WI38 (cell line): ENCODE data around the gene PIP5K1A.

Experiments used
- H3K4me3 ChIP-seq: 2 replicates; pipeline ENCODE4 v1.5.1; 2011; ENCODE audit warnings: low read depth, mild to moderate bottlenecking, control low read depth, low read length
- TF ChIP-seq, protein P1 (sequence below): IDR thresholded peaks from 2 replicates; pipeline ENCODE4 v1.5.1; 2012; ENCODE audit warnings: low read depth, mild to moderate bottlenecking, control low read depth, low read length

Gene PIP5K1A

DNA sequence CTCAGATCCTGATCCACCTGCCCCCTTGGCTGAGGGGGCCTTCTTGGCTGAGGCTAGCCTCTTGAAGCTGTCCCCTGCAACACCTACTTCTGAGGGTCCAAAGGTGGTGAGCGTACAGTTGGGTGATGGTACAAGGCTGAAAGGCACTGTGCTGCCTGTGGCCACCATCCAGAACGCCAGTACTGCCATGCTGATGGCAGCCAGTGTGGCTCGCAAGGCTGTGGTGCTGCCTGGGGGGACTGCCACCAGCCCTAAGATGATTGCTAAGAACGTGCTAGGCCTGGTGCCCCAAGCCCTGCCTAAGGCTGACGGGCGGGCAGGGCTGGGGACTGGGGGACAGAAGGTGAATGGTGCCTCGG lies 89.0 kb downstream of the PIP5K1A start:
- no peak overlapping the region for H3K4me3 ChIP-seq
- TF ChIP-seq, protein P1, sequence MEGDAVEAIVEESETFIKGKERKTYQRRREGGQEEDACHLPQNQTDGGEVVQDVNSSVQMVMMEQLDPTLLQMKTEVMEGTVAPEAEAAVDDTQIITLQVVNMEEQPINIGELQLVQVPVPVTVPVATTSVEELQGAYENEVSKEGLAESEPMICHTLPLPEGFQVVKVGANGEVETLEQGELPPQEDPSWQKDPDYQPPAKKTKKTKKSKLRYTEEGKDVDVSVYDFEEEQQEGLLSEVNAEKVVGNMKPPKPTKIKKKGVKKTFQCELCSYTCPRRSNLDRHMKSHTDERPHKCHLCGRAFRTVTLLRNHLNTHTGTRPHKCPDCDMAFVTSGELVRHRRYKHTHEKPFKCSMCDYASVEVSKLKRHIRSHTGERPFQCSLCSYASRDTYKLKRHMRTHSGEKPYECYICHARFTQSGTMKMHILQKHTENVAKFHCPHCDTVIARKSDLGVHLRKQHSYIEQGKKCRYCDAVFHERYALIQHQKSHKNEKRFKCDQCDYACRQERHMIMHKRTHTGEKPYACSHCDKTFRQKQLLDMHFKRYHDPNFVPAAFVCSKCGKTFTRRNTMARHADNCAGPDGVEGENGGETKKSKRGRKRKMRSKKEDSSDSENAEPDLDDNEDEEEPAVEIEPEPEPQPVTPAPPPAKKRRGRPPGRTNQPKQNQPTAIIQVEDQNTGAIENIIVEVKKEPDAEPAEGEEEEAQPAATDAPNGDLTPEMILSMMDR = no peak

DNA sequence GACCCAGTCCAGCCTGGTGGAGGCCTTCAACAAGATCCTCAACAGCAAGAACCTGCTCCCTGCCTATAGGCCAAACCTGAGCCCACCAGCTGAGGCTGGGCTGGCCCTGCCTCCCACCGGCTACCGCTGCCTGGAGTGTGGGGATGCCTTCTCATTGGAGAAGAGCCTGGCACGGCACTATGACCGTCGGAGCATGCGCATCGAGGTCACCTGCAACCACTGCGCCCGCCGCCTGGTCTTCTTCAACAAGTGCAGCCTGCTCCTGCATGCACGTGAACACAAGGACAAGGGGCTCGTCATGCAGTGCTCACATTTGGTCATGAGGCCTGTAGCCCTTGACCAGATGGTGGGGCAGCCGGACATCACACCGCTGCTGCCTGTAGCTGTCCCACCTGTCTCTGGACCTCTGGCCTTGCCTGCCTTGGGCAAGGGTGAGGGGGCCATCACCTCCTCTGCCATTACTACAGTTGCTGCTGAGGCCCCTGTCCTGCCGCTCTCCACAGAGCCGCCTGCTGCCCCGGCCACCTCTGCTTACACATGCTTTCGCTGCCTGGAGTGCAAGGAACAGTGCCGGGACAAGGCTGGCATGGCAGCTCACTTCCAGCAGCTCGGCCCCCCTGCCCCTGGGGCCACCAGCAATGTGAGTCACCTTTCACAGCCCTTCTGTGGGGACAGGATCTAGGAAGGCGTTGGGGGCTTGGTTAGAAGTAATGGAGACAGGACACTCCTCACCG lies 89.6 kb downstream of the PIP5K1A start:
- TF ChIP-seq, protein P1 = no peak
- no peak overlapping the region for H3K4me3 ChIP-seq

DNA sequence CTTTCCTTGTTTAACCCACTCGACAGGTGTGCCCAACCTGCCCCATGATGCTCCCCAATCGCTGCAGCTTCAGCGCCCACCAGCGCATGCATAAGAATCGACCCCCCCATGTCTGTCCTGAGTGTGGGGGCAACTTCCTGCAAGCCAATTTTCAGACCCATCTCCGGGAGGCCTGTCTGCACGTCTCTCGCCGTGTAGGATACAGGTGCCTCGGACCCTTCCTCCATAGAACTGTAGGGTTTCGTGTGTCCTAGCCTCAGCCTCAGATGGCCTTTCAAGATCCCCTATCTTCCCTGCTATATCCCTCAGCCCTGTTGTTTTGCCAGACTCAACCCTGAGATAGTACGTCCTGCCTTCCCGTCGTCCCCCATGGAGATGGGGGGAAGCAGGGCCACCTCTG lies 90.2 kb downstream of the PIP5K1A start:
- no peak overlapping the region for H3K4me3 ChIP-seq

DNA sequence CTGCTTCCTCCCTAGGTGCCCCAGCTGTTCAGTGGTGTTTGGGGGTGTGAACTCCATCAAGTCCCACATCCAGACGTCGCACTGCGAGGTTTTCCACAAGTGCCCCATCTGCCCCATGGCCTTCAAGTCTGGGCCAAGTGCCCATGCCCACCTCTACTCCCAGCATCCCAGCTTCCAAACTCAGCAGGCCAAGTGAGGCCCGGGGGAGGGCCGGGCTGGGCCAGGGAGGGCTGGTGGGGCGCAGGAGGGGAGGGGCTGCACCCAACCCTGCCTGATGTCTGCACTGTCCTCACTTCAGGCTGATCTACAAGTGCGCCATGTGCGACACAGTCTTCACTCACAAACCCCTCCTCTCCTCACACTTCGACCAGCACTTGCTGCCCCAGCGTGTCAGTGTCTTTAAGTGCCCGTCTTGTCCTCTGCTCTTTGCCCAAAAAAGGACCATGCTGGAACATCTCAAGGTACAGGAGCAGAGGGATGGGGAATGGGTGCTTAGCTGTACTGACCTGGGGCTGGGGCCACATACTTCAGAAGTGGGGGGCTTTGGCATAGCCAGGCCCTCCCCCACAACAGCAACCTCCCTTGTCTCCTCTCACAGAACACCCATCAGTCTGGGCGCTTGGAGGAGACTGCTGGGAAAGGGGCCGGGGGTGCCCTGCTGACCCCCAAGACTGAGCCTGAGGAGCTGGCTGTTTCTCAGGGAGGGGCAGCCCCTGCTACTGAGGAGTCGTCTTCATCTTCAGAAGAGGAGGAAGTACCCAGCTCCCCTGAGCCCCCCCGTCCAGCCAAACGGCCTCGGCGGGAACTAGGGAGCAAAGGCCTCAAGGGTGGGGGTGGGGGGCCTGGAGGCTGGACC lies 91.0 kb downstream of the PIP5K1A start:
- no peak overlapping the region for H3K4me3 ChIP-seq
- TF ChIP-seq, protein P1 = no peak

More for the DNA sequence above, 90.2 kb downstream of the PIP5K1A start:
- TF ChIP-seq, protein P1 = no peak

DNA sequence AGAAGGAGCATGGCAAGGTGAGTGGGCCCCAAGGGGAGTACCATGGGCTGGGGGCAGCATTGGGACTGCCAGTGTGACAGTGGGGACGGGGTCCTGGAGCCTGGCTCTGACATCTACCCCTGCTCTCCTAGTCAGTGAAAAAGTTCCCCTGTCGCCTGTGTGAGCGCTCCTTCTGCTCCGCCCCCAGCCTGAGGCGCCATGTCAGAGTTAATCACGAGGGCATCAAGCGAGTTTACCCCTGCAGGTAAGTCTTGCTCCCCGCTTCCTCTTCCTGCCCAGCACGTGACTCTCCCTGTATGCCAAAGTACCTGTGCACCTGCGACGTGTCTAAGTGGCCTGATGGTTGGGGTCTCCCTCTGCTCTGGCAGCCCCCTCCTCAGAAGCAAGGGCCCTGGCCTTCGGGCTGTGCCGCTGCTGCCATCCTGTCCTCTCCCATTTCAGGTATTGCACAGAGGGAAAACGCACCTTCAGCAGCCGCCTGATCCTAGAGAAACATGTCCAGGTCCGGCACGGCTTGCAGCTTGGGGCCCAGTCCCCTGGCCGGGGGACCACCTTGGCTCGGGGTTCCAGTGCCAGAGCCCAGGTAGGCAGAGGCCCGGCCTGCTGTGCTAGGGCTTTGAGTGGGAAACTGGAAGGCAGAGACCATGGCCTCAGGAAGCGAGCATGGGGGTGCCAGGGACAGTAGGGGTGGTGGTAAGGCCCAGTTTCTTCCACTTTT lies 91.8 kb downstream of the PIP5K1A start:
- H3K4me3 ChIP-seq = no peak overlapping the region
- TF ChIP-seq, protein P1 = no peak

DNA sequence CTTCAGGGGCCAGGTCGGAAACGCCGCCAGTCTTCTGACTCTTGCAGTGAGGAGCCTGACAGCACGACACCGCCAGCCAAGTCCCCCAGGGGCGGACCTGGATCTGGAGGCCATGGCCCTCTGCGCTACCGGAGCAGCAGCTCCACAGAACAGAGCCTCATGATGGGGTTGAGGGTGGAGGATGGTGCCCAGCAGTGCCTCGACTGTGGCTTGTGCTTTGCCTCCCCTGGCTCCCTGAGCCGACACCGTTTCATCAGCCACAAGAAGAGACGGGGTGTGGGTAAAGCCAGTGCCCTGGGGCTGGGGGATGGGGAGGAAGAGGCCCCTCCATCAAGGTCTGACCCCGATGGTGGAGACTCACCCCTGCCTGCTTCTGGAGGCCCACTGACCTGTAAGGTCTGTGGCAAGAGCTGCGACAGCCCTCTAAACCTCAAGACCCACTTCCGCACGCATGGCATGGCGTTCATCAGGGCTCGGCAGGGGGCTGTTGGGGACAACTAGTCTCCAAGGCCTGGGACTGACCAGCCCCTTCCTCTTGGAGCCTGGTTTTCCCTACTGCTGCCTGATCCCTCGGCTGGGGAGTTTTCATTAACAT lies 92.5 kb downstream of the PIP5K1A start:
- H3K4me3 ChIP-seq = no peak overlapping the region
- TF ChIP-seq, protein P1 = no peak
